ENCODE measurements around the gene DRGX. TPM values are rescaled to one million over a fixed set of nuclear protein-coding genes. Genes with fewer than 3 reads are reported as not detected.

The DRGX gene
- total RNA-seq, 2 donors from 2014 or later, result not detected

GRCh38 chr10:49318755-49319154 lies 77.1 kb downstream of the DRGX start:
- no peaks in the 10 kb centered on the region for H3K9me3 ChIP-seq (ENCODE audit: control insufficient read depth, low read length, poor library complexity, severe bottlenecking)
- DNase-seq, result no peak
- no peak for ATAC-seq
- Mint-ChIP-seq H3K4me1 (peaks cover 3% of the 10 kb centered on the region), H3K4me3 (no peak overlapping the region), H3K27me3 (peaks cover 11% of the 10 kb centered on the region), H3K27ac (no peak overlapping the region), H3K36me3 (ENCODE audit: low read depth) (no peaks in the 10 kb centered on the region)

DNA sequence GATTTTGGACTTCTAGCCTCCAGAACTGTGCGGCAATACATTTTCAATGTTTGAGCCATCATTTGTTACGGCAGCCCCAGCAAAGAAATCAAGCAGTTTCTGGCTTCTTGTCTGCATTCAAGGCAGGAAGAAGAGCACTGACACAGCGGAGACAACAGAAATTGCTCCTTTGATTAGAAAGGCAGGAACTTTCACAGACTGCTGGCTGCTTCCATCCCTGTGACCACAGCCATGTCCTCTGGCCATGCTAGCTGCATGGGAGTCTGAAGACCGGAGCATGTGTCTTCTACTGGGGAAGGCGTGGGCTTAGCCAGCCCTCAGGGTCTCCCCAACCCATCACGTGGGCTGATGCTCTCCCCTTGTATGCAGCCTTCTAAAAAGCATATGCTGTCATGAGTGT lies 77.9 kb downstream of the DRGX start:
- no peak for DNase-seq
- Mint-ChIP-seq H3K36me3 (ENCODE audit: low read depth) (no peaks in the 10 kb centered on the region), H3K27me3 (peaks cover 6% of the 10 kb centered on the region)

GRCh38 chr10:49314806-49315205 lies 81.1 kb downstream of the DRGX start:
- DNase-seq, result no peak
- H3K4me1 Mint-ChIP-seq, result peaks cover 12% of the 10 kb centered on the region
- no peaks in the 10 kb centered on the region for H3K9me3 ChIP-seq (ENCODE audit: control insufficient read depth, low read length, poor library complexity, severe bottlenecking)
- H3K36me3 Mint-ChIP-seq (ENCODE audit: low read depth), result no peaks in the 10 kb centered on the region
- peaks cover 10% of the 10 kb centered on the region for H3K27me3 Mint-ChIP-seq
- H3K27ac Mint-ChIP-seq, result no peak overlapping the region
- no peak for ATAC-seq
- no peak overlapping the region for H3K4me3 Mint-ChIP-seq

More for the DNA sequence above, 77.9 kb downstream of the DRGX start:
- H3K9me3 ChIP-seq (ENCODE audit: control insufficient read depth, low read length, poor library complexity, severe bottlenecking), result no peaks in the 10 kb centered on the region
- no peak overlapping the region for H3K4me3 Mint-ChIP-seq
- no peak for ATAC-seq
- H3K4me1 Mint-ChIP-seq, result peaks cover 3% of the 10 kb centered on the region
- no peak overlapping the region for H3K27ac Mint-ChIP-seq

Other genes starting within 250 kb of the DRGX start
- gene TMEM273, start 207.7 kb downstream of the DRGX start, total RNA-seq, result 10 to 100 TPM; 11.3 to 39.6 TPM
- not detected for gene C10orf71, start 96.9 kb downstream of the DRGX start, total RNA-seq
- 10 to 100 TPM; 29.2 to 38.5 TPM for gene ERCC6, start 143.0 kb upstream of the DRGX start, total RNA-seq
- gene SLC18A3, start 214.2 kb upstream of the DRGX start, total RNA-seq, result not detected
- not detected for gene CHAT, start 217.9 kb upstream of the DRGX start, total RNA-seq